Mucosa of descending colon (tissue), 3 donors: ENCODE data around the gene ZNF540. TPM values are rescaled to one million over a fixed set of nuclear protein-coding genes. Genes with fewer than 3 reads are reported as not detected.
A peak's percentile ranks its signal among the peaks of the same experiment; 100 is the strongest.

Experiments used
- ATAC-seq: fragments of 200-7000 bp; cut with Tn5 transposase; one replicate; pipeline ENCODE4 v1.9.1; 2020; ENCODE audit warnings: mild to moderate bottlenecking, moderate library complexity
- DNase-seq, 3 donors: peaks; one replicate each; pipeline ENCODE4 v3.0.0-alpha.2; 2020
- H3K36me3 ChIP-seq: fragments of 200-600 bp; one replicate; pipeline ENCODE4 v1.8.0; 2021; ENCODE audit warnings: low read depth, mild to moderate bottlenecking
- H3K4me1 ChIP-seq: fragments of 200-600 bp; one replicate; pipeline ENCODE4 v1.8.0; 2021; ENCODE audit warnings: low read depth, mild to moderate bottlenecking
- H3K4me3 ChIP-seq: fragments of 200-600 bp; one replicate; pipeline ENCODE4 v1.8.0; 2021; ENCODE audit warnings: mild to moderate bottlenecking
- H3K9me3 ChIP-seq: fragments of 200-600 bp; one replicate; pipeline ENCODE4 v1.8.0; 2021; ENCODE audit warnings: mild to moderate bottlenecking
- intact Hi-C, 2 donors: fragments of 100-400 bp; cut with DNase I in 1 of 2; cut with micrococcal nuclease in 1 of 2; formaldehyde crosslinking; loops; one replicate each; pipeline versions ENCODE4 v1.11.0 to v1.11.1; 2022; cut with DNase I, micrococcal nuclease
- total RNA-seq, 3 donors: library from RNA; stranded (reverse); fragmentation: NEBNext Ultra II Directional in 2 of 3; extraction: Animal tissue kit (Norgen Biotek cat#: 25700) in 2 of 3; gene quantifications; one replicate each; pipeline versions ENCODE4 v1.2.1 to v1.2.4, GENCODE V29; 2021 to 2023
- TF ChIP-seq, protein P1 (sequence below): fragments of 200-600 bp; IDR thresholded peaks from one replicate; pipeline ENCODE4 v1.8.0; 2022; ENCODE audit warnings: antibody characterized with exemption, mild to moderate bottlenecking
- donor health status: DM: no; HTN: no; CAD: no; lungs with moderate emphysema.
- donor health status: DM: no; HTN: no; CAD: no.
- donor health status: DM: no; HTN: yes; CAD: no.

Gene ZNF540
- total RNA-seq, 3 donors from 2014 or later, result 1.3 to 8.4 (median 1.5) TPM

DNA sequence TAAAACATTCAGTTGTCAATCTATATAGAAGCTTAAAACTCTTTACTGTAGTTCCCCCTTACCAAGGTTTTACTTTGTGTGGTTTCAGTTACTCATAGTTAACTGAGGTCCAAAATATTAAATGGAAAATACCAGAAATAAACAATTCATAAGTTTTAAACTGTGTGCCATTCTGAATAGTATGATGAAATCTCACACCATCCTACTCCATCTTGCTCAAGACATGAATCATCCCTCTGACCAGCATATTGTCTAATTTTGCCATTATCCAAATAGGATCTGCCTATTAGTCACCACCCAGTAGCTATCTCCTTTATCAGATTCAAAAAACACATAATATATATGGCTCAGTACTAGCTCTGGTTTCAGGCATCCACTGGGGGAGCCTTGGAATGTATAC is 22.5 kb upstream of the ZNF540 start:
- DNase-seq, result no peak
- H3K4me3 ChIP-seq, result no peak overlapping the region
- TF ChIP-seq, protein P1, sequence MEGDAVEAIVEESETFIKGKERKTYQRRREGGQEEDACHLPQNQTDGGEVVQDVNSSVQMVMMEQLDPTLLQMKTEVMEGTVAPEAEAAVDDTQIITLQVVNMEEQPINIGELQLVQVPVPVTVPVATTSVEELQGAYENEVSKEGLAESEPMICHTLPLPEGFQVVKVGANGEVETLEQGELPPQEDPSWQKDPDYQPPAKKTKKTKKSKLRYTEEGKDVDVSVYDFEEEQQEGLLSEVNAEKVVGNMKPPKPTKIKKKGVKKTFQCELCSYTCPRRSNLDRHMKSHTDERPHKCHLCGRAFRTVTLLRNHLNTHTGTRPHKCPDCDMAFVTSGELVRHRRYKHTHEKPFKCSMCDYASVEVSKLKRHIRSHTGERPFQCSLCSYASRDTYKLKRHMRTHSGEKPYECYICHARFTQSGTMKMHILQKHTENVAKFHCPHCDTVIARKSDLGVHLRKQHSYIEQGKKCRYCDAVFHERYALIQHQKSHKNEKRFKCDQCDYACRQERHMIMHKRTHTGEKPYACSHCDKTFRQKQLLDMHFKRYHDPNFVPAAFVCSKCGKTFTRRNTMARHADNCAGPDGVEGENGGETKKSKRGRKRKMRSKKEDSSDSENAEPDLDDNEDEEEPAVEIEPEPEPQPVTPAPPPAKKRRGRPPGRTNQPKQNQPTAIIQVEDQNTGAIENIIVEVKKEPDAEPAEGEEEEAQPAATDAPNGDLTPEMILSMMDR, result no peak
- H3K36me3 ChIP-seq, result no peaks in the 10 kb centered on the region
- no peak for ATAC-seq
- H3K9me3 ChIP-seq, result no peaks in the 10 kb centered on the region
- no peaks in the 10 kb centered on the region for H3K4me1 ChIP-seq
- intact Hi-C loops, result no loop called here

- DNase-seq, result no peak
- ATAC-seq, result no peak
- H3K36me3 ChIP-seq, result no peaks in the 10 kb centered on the region
- intact Hi-C loops, result no loop called here
- H3K4me1 ChIP-seq, result no peaks in the 10 kb centered on the region
- H3K9me3 ChIP-seq, result peaks cover 2% of the 10 kb centered on the region
- TF ChIP-seq, protein P1, result no peak
- no peak overlapping the region for H3K4me3 ChIP-seq
These were observed 11.3 kb upstream of the ZNF540 start for GRCh38 chr19:37583340-37583739.

- peaks cover 33% of the 10 kb centered on the region for H3K9me3 ChIP-seq
- intact Hi-C loops, result no loop called here
- H3K4me3 ChIP-seq, result peak overlapping the region; percentile 52
- DNase-seq (no peak), ATAC-seq (no peak)
- TF ChIP-seq, protein P1, result no peak
- no peaks in the 10 kb centered on the region for H3K36me3 ChIP-seq
- peaks cover 17% of the 10 kb centered on the region for H3K4me1 ChIP-seq
These were observed 726 bp upstream of the ZNF540 start for GRCh38 chr19:37593996-37594303.

DNA sequence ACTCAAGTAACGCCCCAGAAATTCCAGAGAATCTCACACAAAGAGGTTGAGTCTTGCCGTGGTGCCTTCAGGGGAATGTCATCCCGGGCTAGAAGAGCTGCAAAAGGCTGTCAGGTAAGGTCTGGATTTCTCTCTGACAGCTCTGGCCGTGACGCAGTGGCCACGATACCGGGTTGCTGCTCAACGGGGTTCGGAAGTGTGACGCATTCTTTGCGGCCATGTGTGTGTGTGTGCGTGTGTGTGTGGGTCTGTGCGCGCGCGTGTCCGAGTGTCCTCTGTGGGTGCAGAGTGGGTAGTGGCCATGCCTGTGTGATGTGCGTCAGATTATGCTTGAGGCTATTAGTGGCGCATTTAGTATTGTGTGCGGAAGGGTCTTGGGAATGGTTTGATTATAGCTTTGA is 306 bp downstream of the ZNF540 start:
- ATAC-seq (peak; percentile 58), DNase-seq (peak; percentile 68 to 80 (median 76))
- TF ChIP-seq, protein P1, result no peak
- H3K9me3 ChIP-seq, result peaks cover 23% of the 10 kb centered on the region
- peak overlapping the region; percentile 52 for H3K4me3 ChIP-seq
- H3K36me3 ChIP-seq, result no peaks in the 10 kb centered on the region
- H3K4me1 ChIP-seq, result peaks cover 17% of the 10 kb centered on the region
- intact Hi-C loops, result no loop called here

GRCh38 chr19:37635076-37636056 is 40.7 kb downstream of the ZNF540 start:
- intact Hi-C loops, result no loop called here
- TF ChIP-seq, protein P1, result no peak
- H3K9me3 ChIP-seq, result peaks cover 97% of the 10 kb centered on the region
- H3K4me1 ChIP-seq, result no peaks in the 10 kb centered on the region
- H3K4me3 ChIP-seq, result no peak overlapping the region
- no peak for DNase-seq
- no peaks in the 10 kb centered on the region for H3K36me3 ChIP-seq
- ATAC-seq, result no peak
